Fibroblast of lung (primary cell): ENCODE results near the gene ADIRF.

Source experiments
- EZH2 ChIP-seq: IDR thresholded peaks from 2 replicates; pipeline ENCODE4 v1.5.1; 2012; ENCODE audit warnings: low read length, control low read depth, mild to moderate bottlenecking; ENCODE audit errors: missing control alignments
- TF ChIP-seq, protein P1 (sequence below), 2 donors: IDR thresholded peaks in 1 of 2; conservative IDR thresholded peaks in 1 of 2; 1 replicate in 1 of 2; 2 replicates in 1 of 2; pipeline ENCODE4 v1.5.1; 2011 to 2012; ENCODE audit warnings: low read length in 2 of 2, control low read depth in 1 of 2, inconsistent platforms in 1 of 2, low read depth in 1 of 2, mild to moderate bottlenecking in 1 of 2

DNA sequence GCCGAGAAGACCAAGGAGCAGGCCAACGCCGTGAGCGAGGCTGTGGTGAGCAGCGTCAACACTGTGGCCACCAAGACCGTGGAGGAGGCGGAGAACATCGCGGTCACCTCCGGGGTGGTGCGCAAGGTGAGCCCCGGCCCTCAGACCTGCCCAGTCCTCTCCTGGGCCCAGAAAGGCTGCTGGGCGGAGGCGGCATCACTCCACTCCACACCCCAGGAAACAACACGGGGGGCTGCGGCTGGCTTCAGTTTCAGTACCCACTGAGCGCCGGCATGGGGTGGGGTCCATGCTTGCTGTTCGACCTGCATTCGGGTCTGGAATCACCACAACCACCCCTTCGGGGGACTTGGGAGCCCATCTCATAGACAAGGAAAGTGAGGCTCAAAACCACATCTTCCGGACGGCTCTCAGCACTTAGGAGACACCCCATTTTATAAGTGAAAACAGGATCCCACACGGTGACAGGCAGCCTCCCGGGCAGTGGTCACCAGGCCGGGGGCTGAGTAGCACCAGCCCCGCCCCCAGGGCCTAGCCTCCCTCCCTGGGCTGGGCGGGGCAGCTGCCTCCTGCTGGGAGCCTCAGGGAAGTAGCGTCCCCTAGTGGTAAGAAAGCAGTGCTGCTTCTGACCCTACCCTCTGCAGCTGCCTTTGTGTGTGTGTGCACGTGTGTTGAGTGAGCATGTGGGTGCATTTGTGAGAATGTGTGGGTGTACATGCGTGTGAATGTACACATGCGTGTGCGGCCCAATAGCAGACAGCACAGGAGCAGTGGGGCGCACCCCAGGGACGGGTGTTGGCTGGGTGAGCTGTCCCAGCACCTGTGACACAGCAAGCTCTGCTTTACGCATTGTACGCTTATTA, 8.0 kb upstream of the ADIRF start:
- TF ChIP-seq, protein P1, sequence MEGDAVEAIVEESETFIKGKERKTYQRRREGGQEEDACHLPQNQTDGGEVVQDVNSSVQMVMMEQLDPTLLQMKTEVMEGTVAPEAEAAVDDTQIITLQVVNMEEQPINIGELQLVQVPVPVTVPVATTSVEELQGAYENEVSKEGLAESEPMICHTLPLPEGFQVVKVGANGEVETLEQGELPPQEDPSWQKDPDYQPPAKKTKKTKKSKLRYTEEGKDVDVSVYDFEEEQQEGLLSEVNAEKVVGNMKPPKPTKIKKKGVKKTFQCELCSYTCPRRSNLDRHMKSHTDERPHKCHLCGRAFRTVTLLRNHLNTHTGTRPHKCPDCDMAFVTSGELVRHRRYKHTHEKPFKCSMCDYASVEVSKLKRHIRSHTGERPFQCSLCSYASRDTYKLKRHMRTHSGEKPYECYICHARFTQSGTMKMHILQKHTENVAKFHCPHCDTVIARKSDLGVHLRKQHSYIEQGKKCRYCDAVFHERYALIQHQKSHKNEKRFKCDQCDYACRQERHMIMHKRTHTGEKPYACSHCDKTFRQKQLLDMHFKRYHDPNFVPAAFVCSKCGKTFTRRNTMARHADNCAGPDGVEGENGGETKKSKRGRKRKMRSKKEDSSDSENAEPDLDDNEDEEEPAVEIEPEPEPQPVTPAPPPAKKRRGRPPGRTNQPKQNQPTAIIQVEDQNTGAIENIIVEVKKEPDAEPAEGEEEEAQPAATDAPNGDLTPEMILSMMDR (conservative IDR thresholded peaks at IDR 0.05 in 1 of 2, IDR thresholded peaks at IDR 0.05 in 1 of 2; ENCODE audit: low read depth in 1 of 2, low read length in 2 of 2) = peak; percentile 83 to 90
- TF ChIP-seq EZH2 = no peak
